Naive B cell (primary cell): ENCODE data around the gene ZNF330. TPM values are rescaled to one million over a fixed set of nuclear protein-coding genes. Genes with fewer than 3 reads are reported as not detected.
A peak's percentile ranks its signal among the peaks of the same experiment; 100 is the strongest.
"Not testable (repeated sequence)": the region's sequence is repeated elsewhere in the genome, so short reads cannot be mapped to it uniquely, and the experiment has no call there.

Experiments
- ATAC-seq, 2 donors: fragments of 150-1000 bp; cut with Tn5 transposase; 2 replicates each; pipeline ENCODE4 v1.10.0; 2021; ENCODE audit warnings: low read depth in 2 of 2, mild to moderate bottlenecking in 2 of 2, moderate library complexity in 2 of 2
- DNase-seq: peaks from one replicate; pipeline ENCODE4 v3.0.0; 2022
- H3K27ac Mint-ChIP-seq, 6 donors: one replicate each; pipeline ENCODE4 v1.8.0; 2020 to 2022; ENCODE audit warnings: mild to moderate bottlenecking in 6 of 6, mixed read lengths in 6 of 6, moderate library complexity in 5 of 6, inconsistent platforms in 2 of 6
- H3K27me3 Mint-ChIP-seq, 3 donors: one replicate each; pipeline ENCODE4 v1.8.0; 2021 to 2022; ENCODE audit warnings: mixed read lengths in 3 of 3, mild to moderate bottlenecking in 1 of 3
- H3K36me3 Mint-ChIP-seq, 2 donors: one replicate each; pipeline ENCODE4 v1.8.0; 2020 to 2022; ENCODE audit warnings: mixed read lengths in 2 of 2, inconsistent platforms in 1 of 2, mild to moderate bottlenecking in 1 of 2
- H3K4me1 Mint-ChIP-seq, 3 donors: one replicate each; pipeline ENCODE4 v1.8.0; 2020 to 2022; ENCODE audit warnings: mixed read lengths in 3 of 3, inconsistent platforms in 1 of 3, mild to moderate bottlenecking in 1 of 3, moderate library complexity in 1 of 3
- H3K4me3 Mint-ChIP-seq, 8 donors: one replicate each; pipeline ENCODE4 v1.8.0; 2020 to 2022; ENCODE audit warnings: mild to moderate bottlenecking in 8 of 8, mixed read lengths in 8 of 8, moderate library complexity in 8 of 8, inconsistent platforms in 2 of 8
- H3K9me3 Mint-ChIP-seq, 7 donors: one replicate each; pipeline ENCODE4 v1.8.0; 2020 to 2022; ENCODE audit warnings: mixed read lengths in 7 of 7, mild to moderate bottlenecking in 5 of 7, inconsistent platforms in 2 of 7, moderate library complexity in 1 of 7
- polyA plus RNA-seq, 6 donors: library from polyadenylated mRNA; unstranded; fragments of 300-500 nt; fragmentation: Illumina TruSeq; gene quantifications; one replicate each; pipeline ENCODE4 v1.2.3, GENCODE V29; 2021; ENCODE audit warnings: low read depth in 6 of 6

ZNF330 gene
- polyA plus RNA-seq, 6 donors from 2014 or later: 22.7 to 34.0 (median 30.0) TPM

DNA sequence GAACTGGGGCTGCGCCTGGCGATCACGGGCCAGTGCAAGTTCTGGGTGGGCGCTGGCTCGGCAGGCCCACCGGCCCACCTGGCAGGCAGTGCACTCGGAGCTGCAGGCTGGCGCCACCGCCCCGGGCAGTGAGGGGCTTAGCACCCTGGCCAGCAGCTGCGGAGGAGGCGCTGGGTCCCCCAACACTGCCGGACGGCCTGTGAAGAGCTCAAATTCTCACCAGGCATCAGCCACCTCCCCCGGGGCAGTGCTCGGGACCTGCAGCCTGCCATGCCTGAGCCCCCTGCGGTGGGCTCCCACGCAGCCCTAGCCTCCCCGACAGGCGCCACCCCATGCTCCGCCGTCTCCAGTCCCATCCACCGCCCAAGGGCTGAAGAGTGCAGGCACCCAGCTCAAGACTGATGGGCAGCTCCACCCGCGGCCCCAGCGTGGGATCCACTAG, 7.1 kb upstream of the ZNF330 start:
- no peak overlapping the region for H3K4me3 Mint-ChIP-seq
- ATAC-seq: no peak

DNA sequence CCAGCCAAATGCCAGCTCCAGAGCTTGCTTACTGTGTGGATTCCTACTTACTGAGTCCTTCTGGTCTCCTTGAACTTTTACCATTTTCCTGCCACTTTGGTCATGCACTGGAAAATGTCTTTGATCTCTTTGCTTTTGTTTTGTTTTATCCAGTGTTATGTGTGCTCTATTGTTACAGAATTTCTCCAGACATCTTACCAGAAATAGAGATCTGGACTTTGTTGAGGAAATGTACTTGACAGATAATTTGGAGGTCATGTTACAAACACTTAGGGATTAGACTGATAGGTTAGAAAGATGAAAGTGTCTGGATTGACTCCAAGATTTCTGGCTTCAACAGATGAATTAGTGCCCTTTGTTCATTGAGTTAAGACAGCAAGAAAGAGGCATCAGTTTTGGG, 5.7 kb upstream of the ZNF330 start:
- H3K4me1 Mint-ChIP-seq: peaks cover under 1 to 2% (median under 1%) of the 10 kb centered on the region in 3 donors
- H3K36me3 Mint-ChIP-seq: no peaks in the 10 kb centered on the region
- no peak for DNase-seq
- H3K27ac Mint-ChIP-seq: no peak overlapping the region
- H3K27me3 Mint-ChIP-seq: peaks cover 5 to 24% (median 19%) of the 10 kb centered on the region in 3 donors
- ATAC-seq: no peak
- H3K9me3 Mint-ChIP-seq: peaks cover 0 to 2% (median 0%) of the 10 kb centered on the region in 7 donors
- H3K4me3 Mint-ChIP-seq: no peak overlapping the region

More for the DNA sequence above, 7.1 kb upstream of the ZNF330 start:
- DNase-seq: no peak
- H3K27ac Mint-ChIP-seq: no peak overlapping the region
- no peaks in the 10 kb centered on the region for H3K4me1 Mint-ChIP-seq
- peaks cover 5 to 12% (median 11%) of the 10 kb centered on the region in 3 donors for H3K27me3 Mint-ChIP-seq
- peaks cover 0 to 2% (median 0%) of the 10 kb centered on the region in 7 donors for H3K9me3 Mint-ChIP-seq
- no peaks in the 10 kb centered on the region for H3K36me3 Mint-ChIP-seq

DNA sequence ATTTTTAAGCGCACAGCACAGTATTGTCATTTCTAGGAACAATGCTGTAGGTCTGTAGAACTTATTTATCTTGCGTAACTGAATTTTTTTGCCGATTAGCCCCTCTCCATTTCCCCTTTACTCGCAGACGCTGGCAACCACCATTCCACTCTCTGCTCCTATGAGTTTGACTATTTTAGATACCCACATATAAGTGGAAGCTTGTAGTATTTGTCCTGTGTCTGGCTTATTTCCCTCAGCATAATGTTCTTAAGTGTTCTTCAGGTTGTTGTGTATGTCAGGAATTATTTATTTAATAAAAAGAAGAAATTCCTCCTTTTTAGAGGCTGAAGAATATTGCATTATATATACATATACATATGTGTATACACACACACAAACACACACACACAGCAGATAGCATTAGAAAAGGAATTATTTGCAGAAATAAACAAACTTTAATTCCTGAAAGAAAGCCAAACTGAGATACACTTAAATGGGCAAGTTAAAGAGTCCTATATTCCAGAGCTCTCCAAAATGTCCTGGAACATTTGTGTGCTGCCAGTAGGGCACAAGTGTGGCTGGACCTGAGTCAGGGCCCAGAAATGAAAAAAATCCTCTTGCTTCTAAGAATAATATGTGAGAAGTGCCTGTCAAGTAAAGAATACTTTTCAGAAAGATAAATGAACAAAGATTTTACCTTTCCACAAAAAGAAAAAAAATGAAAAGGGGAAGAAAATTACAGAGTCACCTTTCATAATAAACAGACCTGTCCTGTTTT, 4.5 kb upstream of the ZNF330 start:
- DNase-seq: no peak
- ATAC-seq: no peak

DNA sequence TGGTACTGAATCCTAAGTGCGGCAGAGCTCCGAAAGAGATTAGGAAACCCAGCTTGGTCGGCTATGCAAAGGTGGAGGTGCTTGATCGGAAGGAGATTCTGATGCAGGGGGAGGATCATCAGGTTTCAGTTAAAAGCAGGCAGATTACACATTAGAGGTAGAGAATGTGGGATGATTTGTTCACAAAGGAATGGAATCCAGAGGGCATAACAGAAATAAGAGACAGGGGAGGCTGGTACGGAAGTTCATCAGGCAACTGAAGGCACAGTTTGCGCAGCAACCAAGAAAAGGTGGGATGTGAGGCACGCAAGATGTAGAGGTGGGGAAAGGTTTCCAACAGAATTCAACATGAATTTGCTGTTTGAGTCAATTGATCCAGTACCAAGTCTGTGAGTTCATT, 424 bp upstream of the ZNF330 start:
- H3K27me3 Mint-ChIP-seq: peaks cover 3 to 18% (median 8%) of the 10 kb centered on the region in 3 donors
- H3K4me1 Mint-ChIP-seq: peaks cover 23 to 38% (median 32%) of the 10 kb centered on the region in 3 donors
- H3K4me3 Mint-ChIP-seq: peak overlapping the region; percentile 94 to 99 (median 97)
- H3K27ac Mint-ChIP-seq: peak overlapping the region in 4 of 6 donors; percentile 15 to 99 (median 96)
- H3K36me3 Mint-ChIP-seq: peaks cover 8 to 9% of the 10 kb centered on the region in 2 donors
- no peak for ATAC-seq
- DNase-seq: no peak
- H3K9me3 Mint-ChIP-seq: no peaks in the 10 kb centered on the region

More for the DNA sequence above, 4.5 kb upstream of the ZNF330 start:
- peaks cover 7 to 9% (median 7%) of the 10 kb centered on the region in 3 donors for H3K4me1 Mint-ChIP-seq
- no peak overlapping the region for H3K27ac Mint-ChIP-seq
- H3K27me3 Mint-ChIP-seq: peaks cover 8 to 24% (median 19%) of the 10 kb centered on the region in 3 donors
- H3K9me3 Mint-ChIP-seq: peaks cover 0 to 2% (median 0%) of the 10 kb centered on the region in 7 donors
- H3K4me3 Mint-ChIP-seq: peak overlapping the region in 1 of 8 donors; percentile 19
- H3K36me3 Mint-ChIP-seq: no peaks in the 10 kb centered on the region

DNA sequence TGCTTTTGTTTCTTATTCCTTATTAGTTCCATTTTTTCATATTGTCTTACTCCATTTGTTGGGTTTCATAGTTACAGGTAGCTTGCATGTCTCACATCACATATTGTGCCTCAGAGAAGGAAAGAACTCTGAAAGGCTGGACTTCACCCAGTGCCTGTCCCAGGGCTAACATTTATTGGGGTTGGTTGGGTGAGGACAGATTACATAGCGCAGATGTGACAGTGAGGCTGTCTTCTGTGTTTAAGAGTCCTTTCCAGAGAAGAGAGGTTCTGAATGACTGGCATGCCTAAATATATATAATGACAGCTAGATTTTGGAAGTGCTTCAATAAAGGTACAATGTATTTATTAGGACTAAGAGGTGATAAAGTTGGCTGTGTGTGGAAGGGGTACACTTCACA, 2.7 kb downstream of the ZNF330 start:
- peaks cover 9 to 17% of the 10 kb centered on the region in 2 donors for H3K36me3 Mint-ChIP-seq
- H3K27me3 Mint-ChIP-seq: peaks cover 3 to 15% (median 7%) of the 10 kb centered on the region in 3 donors
- peak overlapping the region in 2 of 8 donors; percentile 51 to 98 for H3K4me3 Mint-ChIP-seq
- H3K4me1 Mint-ChIP-seq: peaks cover 23 to 43% (median 36%) of the 10 kb centered on the region in 3 donors
- ATAC-seq (no peak), DNase-seq (no peak)
- H3K9me3 Mint-ChIP-seq: peaks cover 0 to 1% (median 0%) of the 10 kb centered on the region in 7 donors
- H3K27ac Mint-ChIP-seq: peak overlapping the region in 2 of 6 donors; percentile 4 to 5

DNA sequence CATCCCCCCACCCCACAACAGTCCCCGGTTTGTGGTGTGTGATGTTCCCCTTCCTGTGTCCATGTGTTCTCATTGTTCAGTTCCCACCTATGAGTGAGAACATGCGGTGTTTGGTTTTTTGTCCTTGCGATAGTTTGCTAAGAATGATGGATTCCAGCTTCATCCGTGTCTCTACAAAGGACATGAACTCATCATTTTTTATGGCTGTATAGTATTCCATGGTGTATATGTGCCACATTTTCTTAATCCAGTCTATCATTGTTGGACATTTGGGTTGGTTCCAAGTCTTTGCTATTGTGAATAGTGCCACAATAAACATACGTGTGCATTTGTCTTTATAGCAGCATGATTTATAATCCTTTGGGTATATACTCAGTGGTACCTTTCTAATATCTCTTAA, 6.6 kb downstream of the ZNF330 start:
- not testable (repeated sequence) for H3K4me3 Mint-ChIP-seq, H3K27ac Mint-ChIP-seq, H3K27me3 Mint-ChIP-seq, H3K9me3 Mint-ChIP-seq, DNase-seq, ATAC-seq
- H3K4me1 Mint-ChIP-seq: peaks cover 16 to 25% (median 18%) of the 10 kb centered on the region in 3 donors
- peaks cover 27 to 34% of the 10 kb centered on the region in 2 donors for H3K36me3 Mint-ChIP-seq

DNA sequence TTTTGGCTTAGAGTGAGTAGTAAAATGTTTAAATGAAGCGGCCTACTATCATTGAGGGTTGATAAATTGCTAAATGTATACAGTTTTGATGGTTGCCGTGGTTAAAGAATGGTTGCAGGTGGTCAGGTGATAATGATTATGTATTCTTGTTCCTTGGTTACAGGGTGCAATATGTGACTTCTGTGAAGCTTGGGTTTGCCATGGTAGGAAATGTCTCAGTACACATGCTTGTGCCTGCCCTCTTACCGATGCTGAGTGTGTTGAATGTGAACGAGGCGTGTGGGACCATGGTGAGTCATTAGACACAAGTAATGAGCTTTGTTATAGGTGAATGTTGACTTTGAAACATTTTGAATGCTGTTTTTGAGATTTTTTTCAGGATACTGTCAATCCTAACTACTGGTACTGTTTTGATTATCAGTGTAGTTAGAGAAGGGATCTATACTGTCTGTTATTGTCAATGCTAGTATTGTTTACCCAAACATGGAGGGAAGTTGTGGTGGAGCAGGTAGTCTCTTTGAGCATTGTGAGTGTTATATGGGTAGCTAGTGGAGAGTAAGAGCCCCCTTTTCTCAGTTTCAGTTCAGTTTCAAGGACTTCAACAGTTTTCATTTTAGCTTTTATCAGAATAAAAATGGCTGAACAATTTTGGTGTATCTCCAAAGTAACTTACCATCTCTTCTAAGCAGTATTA, 8.9 kb downstream of the ZNF330 start:
- peak overlapping the region in 4 of 6 donors; percentile 1 to 69 (median 36) for H3K27ac Mint-ChIP-seq
- peak overlapping the region in 1 of 8 donors; percentile 18 for H3K4me3 Mint-ChIP-seq
- H3K9me3 Mint-ChIP-seq: peaks cover 0 to 1% (median 0%) of the 10 kb centered on the region in 7 donors
- H3K27me3 Mint-ChIP-seq: no peaks in the 10 kb centered on the region
- peaks cover 3 to 7% (median 4%) of the 10 kb centered on the region in 3 donors for H3K4me1 Mint-ChIP-seq
- no peak for ATAC-seq
- DNase-seq: no peak
- peaks cover 30 to 39% of the 10 kb centered on the region in 2 donors for H3K36me3 Mint-ChIP-seq

DNA sequence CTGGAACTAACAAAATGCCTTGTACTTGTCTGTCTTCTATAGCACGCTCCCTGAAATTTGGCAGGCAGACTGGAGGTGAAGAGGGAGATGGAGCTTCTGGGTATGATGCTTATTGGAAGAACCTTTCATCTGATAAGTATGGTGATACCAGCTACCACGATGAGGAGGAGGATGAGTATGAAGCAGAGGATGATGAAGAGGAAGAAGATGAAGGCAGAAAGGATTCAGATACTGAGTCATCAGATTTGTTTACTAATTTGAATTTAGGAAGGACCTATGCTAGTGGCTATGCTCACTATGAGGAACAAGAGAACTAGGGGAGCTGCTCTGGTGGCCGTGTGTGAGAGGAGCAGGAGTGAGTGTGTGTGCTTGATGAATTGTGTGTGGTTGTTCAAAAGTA, 13.0 kb downstream of the ZNF330 start:
- DNase-seq (no peak), ATAC-seq (no peak)
- H3K27ac Mint-ChIP-seq: no peak overlapping the region
- no peak overlapping the region for H3K4me3 Mint-ChIP-seq
- H3K9me3 Mint-ChIP-seq: peaks cover 0 to 4% (median 0%) of the 10 kb centered on the region in 7 donors
- H3K27me3 Mint-ChIP-seq: no peaks in the 10 kb centered on the region
- peaks cover 0 to 3% (median 0%) of the 10 kb centered on the region in 3 donors for H3K4me1 Mint-ChIP-seq
- peaks cover 42% of the 10 kb centered on the region in 2 donors for H3K36me3 Mint-ChIP-seq

DNA sequence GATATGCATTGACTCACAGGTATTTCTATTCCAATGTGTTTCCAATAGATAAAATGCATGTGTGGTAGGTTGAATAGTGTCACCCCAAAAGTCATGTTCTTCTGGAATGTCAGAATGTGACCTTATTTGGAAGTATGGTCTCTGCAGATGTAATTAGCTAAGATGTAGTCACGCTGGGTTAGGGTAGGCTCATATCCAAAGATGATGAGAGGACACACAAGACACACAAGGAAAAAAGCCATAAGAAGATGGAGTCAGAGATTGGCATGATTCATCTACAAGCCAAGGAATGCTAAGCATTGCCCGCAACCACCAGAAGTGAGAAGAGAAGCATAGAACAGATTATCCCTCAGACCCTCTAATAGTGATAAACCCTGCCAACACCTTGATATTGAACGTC, 17.5 kb downstream of the ZNF330 start:
- Mint-ChIP-seq H3K27ac (no peak overlapping the region), H3K4me1 (no peaks in the 10 kb centered on the region), H3K27me3 (no peaks in the 10 kb centered on the region), H3K9me3 (peaks cover 0 to 4% (median 0%) of the 10 kb centered on the region in 7 donors), H3K36me3 (peaks cover 22 to 23% of the 10 kb centered on the region in 2 donors), H3K4me3 (no peak overlapping the region)
- DNase-seq: no peak
- ATAC-seq: no peak

DNA sequence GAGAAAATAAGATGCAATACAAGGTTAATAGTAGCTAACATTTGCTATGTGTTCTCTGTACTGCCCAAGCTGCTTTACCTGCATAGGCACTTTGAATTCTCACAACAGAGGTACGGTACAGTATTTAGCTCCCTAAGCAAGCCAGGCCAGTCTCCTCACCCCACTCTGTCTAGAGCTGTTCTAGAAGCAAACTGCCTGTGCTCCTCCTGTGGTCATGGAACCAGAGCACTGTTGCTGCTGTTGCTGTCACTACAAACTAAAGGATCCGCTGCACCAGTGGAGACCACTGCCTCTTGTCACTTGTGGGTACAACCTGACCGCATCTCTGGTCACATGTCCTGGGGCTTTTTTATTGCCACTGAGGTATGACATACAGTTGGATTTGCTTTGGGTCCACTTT, 19.6 kb downstream of the ZNF330 start:
- ATAC-seq: no peak

DNA sequence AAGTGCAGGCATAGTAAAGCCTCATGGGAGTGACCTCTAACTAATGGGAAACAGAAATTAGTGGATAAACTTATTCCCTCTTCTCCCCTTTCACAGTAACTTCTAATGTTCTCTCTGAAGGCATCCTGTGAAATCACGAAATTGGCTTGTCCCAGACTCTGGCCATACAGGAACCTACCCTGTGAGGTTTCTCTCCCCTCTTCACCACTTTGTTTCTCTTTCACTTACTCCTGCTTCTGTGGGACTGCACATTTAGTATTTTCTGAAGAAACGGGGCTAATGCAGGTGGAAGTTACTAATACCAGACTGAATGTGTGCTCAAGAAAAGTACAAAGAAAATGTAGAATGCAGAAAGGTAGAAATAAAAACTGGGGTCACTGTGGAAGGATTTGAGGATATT, 20.0 kb downstream of the ZNF330 start:
- H3K4me1 Mint-ChIP-seq: no peaks in the 10 kb centered on the region
- ATAC-seq (no peak), DNase-seq (no peak)
- no peak overlapping the region for H3K4me3 Mint-ChIP-seq
- peaks cover 0 to 2% (median 0%) of the 10 kb centered on the region in 7 donors for H3K9me3 Mint-ChIP-seq
- peaks cover 0 to 4% (median 0%) of the 10 kb centered on the region in 3 donors for H3K27me3 Mint-ChIP-seq
- peaks cover 3 to 4% of the 10 kb centered on the region in 2 donors for H3K36me3 Mint-ChIP-seq
- H3K27ac Mint-ChIP-seq: no peak overlapping the region

More for the DNA sequence above, 19.6 kb downstream of the ZNF330 start:
- Mint-ChIP-seq H3K27me3 (peaks cover 0 to 3% (median 0%) of the 10 kb centered on the region in 3 donors), H3K4me1 (no peaks in the 10 kb centered on the region), H3K27ac (no peak overlapping the region), H3K36me3 (peaks cover 7 to 8% of the 10 kb centered on the region in 2 donors), H3K4me3 (no peak overlapping the region), H3K9me3 (peaks cover 0 to 4% (median 0%) of the 10 kb centered on the region in 7 donors)
- DNase-seq: no peak

DNA sequence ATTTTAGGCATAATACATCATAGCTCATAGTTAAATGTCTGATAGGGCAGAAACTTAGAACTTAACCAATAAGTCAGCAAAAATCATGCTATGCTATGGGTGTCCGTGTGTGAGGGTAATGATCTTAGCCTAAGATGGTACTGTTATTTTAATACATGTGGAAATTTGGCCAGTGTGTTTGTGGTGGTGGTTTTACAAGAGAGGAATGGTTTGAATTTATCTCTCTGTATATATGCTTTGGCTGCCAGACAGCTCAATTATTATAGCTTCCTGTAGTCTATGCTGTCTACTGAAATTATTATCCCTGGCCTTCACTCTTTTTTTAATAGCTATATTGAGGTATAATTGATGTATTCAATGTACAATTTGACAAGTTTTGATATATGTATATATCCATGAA, 21.3 kb downstream of the ZNF330 start:
- no peak for ATAC-seq
- DNase-seq: no peak
- Mint-ChIP-seq H3K27me3 (peaks cover 0 to 4% (median 0%) of the 10 kb centered on the region in 3 donors), H3K9me3 (no peaks in the 10 kb centered on the region), H3K36me3 (no peaks in the 10 kb centered on the region), H3K27ac (no peak overlapping the region), H3K4me3 (no peak overlapping the region), H3K4me1 (no peaks in the 10 kb centered on the region)

DNA sequence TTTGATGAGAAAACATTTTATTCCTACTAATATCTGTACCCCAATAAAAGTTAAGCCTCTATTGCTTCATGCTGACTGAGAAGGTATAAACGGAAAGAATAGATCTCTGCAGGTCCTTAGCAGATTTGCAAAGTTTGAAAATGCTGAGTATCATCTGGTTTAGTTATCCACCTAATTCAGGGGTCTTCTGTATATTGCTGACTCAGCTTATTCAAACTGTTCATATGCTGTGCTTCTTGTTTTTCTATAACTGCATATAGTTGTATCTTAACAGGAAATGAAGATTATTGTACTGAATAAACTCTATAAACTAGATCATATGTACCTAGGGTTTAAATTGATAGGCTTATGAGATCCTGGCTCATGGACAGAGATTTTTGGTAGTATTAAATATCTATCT, 23.7 kb downstream of the ZNF330 start:
- Mint-ChIP-seq H3K4me3 (no peak overlapping the region), H3K27ac (no peak overlapping the region), H3K36me3 (no peaks in the 10 kb centered on the region), H3K27me3 (peaks cover 0 to 4% (median 0%) of the 10 kb centered on the region in 3 donors), H3K4me1 (no peaks in the 10 kb centered on the region), H3K9me3 (no peaks in the 10 kb centered on the region)
- ATAC-seq: no peak
- no peak for DNase-seq
